K562 (cell line): ENCODE data around the gene JPH3. TPM values are rescaled to one million over a fixed set of nuclear protein-coding genes. Genes with fewer than 3 reads are reported as not detected.

Source experiments
- ATAC-seq: fragments of 200-7000 bp; cut with Tn5 transposase; 3 replicates; pipeline ENCODE4 v1.9.1; 2020; ENCODE audit warnings: moderate library complexity
- BruUV-seq: library from RNA; stranded (reverse); fragments of 400-500 nt; replicated peaks from 2 replicates; lab custom pipeline; 2021; lab: Mats Ljungman, UMichigan
- CTCF ChIA-PET: fragments of 300-600 bp; formaldehyde crosslinking; extraction: SDS; loops from one replicate; lab custom pipeline; 2021; ENCODE audit warnings: low intra/inter-chr PET ratio; lab: Yijun Ruan, JAX
- POLR2A ChIA-PET: fragments of 300-600, 350-650 bp; sonication (Branson Sonifier 250); formaldehyde crosslinking; extraction: SDS; loops from one replicate; lab custom pipeline; 2021; ENCODE audit warnings: antibody characterized with exemption, inconsistent platforms; lab: Yijun Ruan, JAX
- DNase-seq, 4 experiments: peaks; one replicate each; pipeline versions ENCODE4 v3.0.0 to v3.0.0-alpha.2; 2011 to 2018; ENCODE audit warnings: low spot score in 3 of 4, mixed read lengths in 3 of 4; ENCODE audit errors: extremely low read depth in 1 of 4
- FAIRE-seq: peaks from 2 replicates; lab custom pipeline; 2011; peaks lifted over from hg19 to GRCh38; lab: Jason Lieb, UNC
- H2AFZ ChIP-seq: 2 replicates; pipeline ENCODE4 v1.6.0; 2011; ENCODE audit warnings: low read depth, low read length, control low read depth, inconsistent platforms
- H3K27ac ChIP-seq: fragments of 200-600 bp; 3 replicates; pipeline ENCODE4 v1.8.0; 2011; ENCODE audit warnings: low read depth, mild to moderate bottlenecking, control low read depth, inconsistent platforms, low read length, moderate library complexity, mixed read lengths; ENCODE audit errors: extremely low read depth
- H3K27me3 ChIP-seq, 2 experiments: fragments of 300-600 bp in 1 of 2; 2 replicates in 1 of 2; 3 replicates in 1 of 2; pipeline versions ENCODE4 v1.6.0 to v1.8.0; 2011; ENCODE audit warnings: inconsistent platforms in 2 of 2, low read length in 2 of 2, mild to moderate bottlenecking in 1 of 2, mixed read lengths in 1 of 2, moderate library complexity in 1 of 2; ENCODE audit not compliant: control insufficient read depth in 2 of 2, insufficient read depth in 2 of 2
- H3K36me3 ChIP-seq: fragments of 300-600 bp; 3 replicates; pipeline ENCODE4 v1.8.0; 2011; ENCODE audit warnings: mild to moderate bottlenecking, low read length, inconsistent platforms; ENCODE audit not compliant: control insufficient read depth, insufficient read depth
- H3K4me1 ChIP-seq, 2 experiments: fragments of 200-600 bp in 1 of 2; replicated peaks in 1 of 2; 2 replicates in 1 of 2; 3 replicates in 1 of 2; pipeline versions ENCODE4 v1.5.1 to v1.8.0; 2011; ENCODE audit warnings: inconsistent platforms in 2 of 2, low read length in 2 of 2, mild to moderate bottlenecking in 1 of 2, mixed read lengths in 1 of 2, moderate library complexity in 1 of 2; ENCODE audit not compliant: control insufficient read depth in 2 of 2, insufficient read depth in 2 of 2
- H3K4me2 ChIP-seq: 2 replicates; pipeline ENCODE4 v1.6.1; 2011; ENCODE audit warnings: low read length, control low read depth, inconsistent platforms, mixed read lengths; ENCODE audit not compliant: insufficient read depth
- H3K4me3 ChIP-seq: fragments of 200-600 bp; sonication (generic), shearing (Covaris generic); 2 replicates; pipeline ENCODE4 v1.5.1; 2016; ENCODE audit warnings: control low read depth, inconsistent platforms
- H3K79me2 ChIP-seq: fragments of 200-600 bp; 3 replicates; pipeline ENCODE4 v1.8.0; 2011; ENCODE audit warnings: low read length, inconsistent platforms; ENCODE audit not compliant: control insufficient read depth, insufficient read depth
- H3K9ac ChIP-seq, 2 experiments: 2 replicates each; pipeline versions ENCODE4 v1.6.0 to v1.6.1; 2011; ENCODE audit warnings: low read depth in 2 of 2, low read length in 2 of 2, control low read depth in 1 of 2, inconsistent platforms in 1 of 2, mild to moderate bottlenecking in 1 of 2, mixed read lengths in 1 of 2; ENCODE audit not compliant: insufficient read depth in 1 of 2
- H3K9me1 ChIP-seq: one replicate; pipeline ENCODE4 v1.6.0; 2011; ENCODE audit warnings: inconsistent platforms, mild to moderate bottlenecking, low read length, moderate library complexity; ENCODE audit not compliant: control insufficient read depth, insufficient read depth
- H3K9me3 ChIP-seq: replicated peaks from 2 replicates; pipeline ENCODE4 v1.5.1; 2011; ENCODE audit warnings: low read depth, low read length, inconsistent platforms; ENCODE audit not compliant: control insufficient read depth, insufficient read depth
- H4K20me1 ChIP-seq: replicated peaks from 2 replicates; pipeline ENCODE4 v1.6.1; 2011; ENCODE audit warnings: low read length, inconsistent platforms, mixed read lengths; ENCODE audit not compliant: control insufficient read depth, insufficient read depth
- ATF2 ChIP-seq: sonication (generic); formaldehyde crosslinking; IDR thresholded peaks from 2 replicates; pipeline ENCODE4 v1.8.1; 2022; ENCODE audit warnings: missing genetic modification reagents
- BCL6 ChIP-seq: fragments of 250-450 bp; sonication (Bioruptor Pico); IDR thresholded peaks from 2 replicates; pipeline ENCODE4 v1.4.0; 2020
- BRCA1 ChIP-seq, 2 experiments: fragments of 450-650 bp in 1 of 2; sonication (generic) in 1 of 2; formaldehyde crosslinking in 1 of 2; IDR thresholded peaks; 2 replicates each; pipeline versions ENCODE4 v1.5.0 to v1.6.1; 2017 to 2020; ENCODE audit warnings: mild to moderate bottlenecking in 1 of 2, missing genetic modification reagents in 1 of 2
- CEBPG ChIP-seq, 3 experiments: fragments of 200-800 bp in 1 of 3; sonication (Bioruptor generic) in 1 of 3; sonication (generic) in 1 of 3; formaldehyde crosslinking in 1 of 3; IDR thresholded peaks in 2 of 3; conservative IDR thresholded peaks in 1 of 3; 2 replicates each; pipeline versions ENCODE4 v1.6.1 to v1.8.0; 2016 to 2022; ENCODE audit warnings: missing compliant biosample characterization in 2 of 3, missing genetic modification characterization in 2 of 3, mild to moderate bottlenecking in 1 of 3, missing genetic modification reagents in 1 of 3
- ESRRB ChIP-seq: fragments of 250-450 bp; sonication (Bioruptor Pico); IDR thresholded peaks from 2 replicates; pipeline ENCODE4 v1.5.0; 2020; ENCODE audit warnings: mild to moderate bottlenecking, moderate library complexity, borderline replicate concordance
- KHSRP ChIP-seq: fragments of 450-650 bp; IDR thresholded peaks from 2 replicates; pipeline ENCODE4 v1.6.1; 2017
- LCOR ChIP-seq: sonication (generic); formaldehyde crosslinking; IDR thresholded peaks from 2 replicates; pipeline ENCODE4 v1.8.0; 2022; ENCODE audit warnings: mild to moderate bottlenecking, missing genetic modification reagents
- NCOA6 ChIP-seq: fragments of 450-650 bp; IDR thresholded peaks from 2 replicates; pipeline ENCODE4 v1.6.1; 2017; ENCODE audit warnings: mild to moderate bottlenecking
- TAF15 ChIP-seq: fragments of 200-400 bp; formaldehyde crosslinking; IDR thresholded peaks from 2 replicates; pipeline ENCODE4 v1.6.1; 2017; ENCODE audit warnings: mild to moderate bottlenecking, low read depth, low read length, moderate library complexity
- ZC3H8 ChIP-seq: fragments of 450-650 bp; IDR thresholded peaks from 2 replicates; pipeline ENCODE4 v1.6.1; 2017
- ZKSCAN3 ChIP-seq: fragments of 250-450 bp; sonication (Bioruptor Pico); IDR thresholded peaks from 2 replicates; pipeline ENCODE4 v1.4.0; 2020
- ZMIZ1 ChIP-seq, 2 experiments: fragments of 150-350 bp in 1 of 2; IDR thresholded peaks; 2 replicates each; pipeline ENCODE4 v1.6.1; 2012 to 2016; ENCODE audit warnings: low read depth in 2 of 2, low read length in 2 of 2, mild to moderate bottlenecking in 1 of 2, moderate library complexity in 1 of 2
- ZNF224 ChIP-seq: sonication (generic); formaldehyde crosslinking; IDR thresholded peaks from 2 replicates; pipeline ENCODE4 v1.8.0; 2022; ENCODE audit warnings: mild to moderate bottlenecking, missing genetic modification reagents
- WGBS: fragments of 100-300 bp; shearing (Covaris generic); methylation state at CpG from one replicate; pipeline ENCODE4 v1.1.6; 2016; ENCODE audit warnings: low coverage, mixed read lengths; ENCODE audit not compliant: insufficient coverage; ENCODE audit errors: missing lambda C conversion rate; 5-methylcytosine and 5-hydroxymethylcytosine counted together
- in situ Hi-C: fragments of 300-500 bp; cut with MboI; formaldehyde crosslinking; loops from 4 replicates; pipeline ENCODE4 v1.15.0; 2018; ENCODE audit warnings: inconsistent platforms, mixed read lengths
- intact Hi-C: fragments of 100-400 bp; cut with micrococcal nuclease; formaldehyde crosslinking; loops from 2 replicates; pipeline ENCODE4 v1.14.2; 2022
- polyA plus RNA-seq, 8 experiments: library from polyadenylated mRNA; depleted of rRNA in 4 of 8; stranded (reverse) in 5 of 8; unstranded in 3 of 8; fragments of >200 nt; fragmentation: Nextera tagmentation in 2 of 8; fragmentation: Illumina TruSeq in 1 of 8; extraction: Ambion mirVana in 2 of 8; extraction: Trizol in 1 of 8; gene quantifications; 2 replicates each; pipeline versions ENCODE4 v1.2.1 to v1.2.3, GENCODE V29; 2011 to 2014; ENCODE audit warnings: inconsistent platforms in 1 of 8, missing spikeins in 1 of 8
- total RNA-seq, 7 experiments: library from RNA; depleted of rRNA in 6 of 7; stranded (reverse); fragments of >200 nt in 6 of 7; fragmentation: Illumina TruSeq in 2 of 7; extraction: Trizol in 2 of 7; gene quantifications; 2 replicates each; pipeline versions ENCODE4 v1.2.1 to v1.2.3, GENCODE V29; 2011 to 2021; ENCODE audit warnings: low replicate concordance in 1 of 7

Gene JPH3
- total and polyA plus RNA-seq, 9 of the 15 experiments (the other 6 are each of a cell fraction or from before 2014, with no cell fraction given) = 0.01 TPM; not detected in 8

GRCh38 chr16:87600246-87600645 is 2.1 kb upstream of the JPH3 start (continued):
- TF ChIP-seq ZMIZ1 (IDR thresholded peaks at IDR 0.05; ENCODE audit: low read depth in 2 of 2, low read length in 2 of 2) (no peak), ATF2 (CRISPR knock-in tag) (no peak)

- CTCF ChIA-PET = no interaction called here
- 0 out of 2 replicates have a peak, but pooled peaks cover 8% of the 10 kb centered on the region for H4K20me1 ChIP-seq
- intact Hi-C loops = no loop called here
- peaks cover 0 to 17% of the 10 kb centered on the region in 2 experiments; a peak in 2 of 5 replicates for H3K4me1 ChIP-seq
- TF ChIP-seq BCL6 (CRISPR knock-in tag) = no peak
- TF ChIP-seq ZNF224 (CRISPR knock-in tag) = no peak
- TF ChIP-seq BRCA1 (IDR thresholded peaks at IDR 0.05) = no peak
- TF ChIP-seq BRCA1 (CRISPR knock-in tag; IDR thresholded peaks at IDR 0.05) = no peak
- no peak for TF ChIP-seq LCOR (CRISPR knock-in tag)
- no peak for TF ChIP-seq NCOA6
- TF ChIP-seq ZKSCAN3 (CRISPR knock-in tag) = no peak
- no peak for TF ChIP-seq CEBPG (CRISPR knock-in tag; IDR thresholded peaks at IDR 0.05)
- no peak for TF ChIP-seq CEBPG (tag; conservative IDR thresholded peaks at IDR 0.05 in 1 of 2, IDR thresholded peaks at IDR 0.05 in 1 of 2)
- TF ChIP-seq ESRRB (CRISPR knock-in tag) = no peak
- TF ChIP-seq KHSRP = no peak
- no peak for TF ChIP-seq TAF15
- TF ChIP-seq ZC3H8 = no peak
- no peak overlapping the region for H2AFZ ChIP-seq
- ATAC-seq (no peak), DNase-seq (no peak), FAIRE-seq (no peak)
- no TSS peak for BruUV-seq
- WGBS = 11% methylated on average over 22 of the region's 32 CpGs
- H3K9me1 ChIP-seq = no peaks in the 10 kb centered on the region
- no peak overlapping the region for H3K27ac ChIP-seq
- no peaks in the 10 kb centered on the region for H3K79me2 ChIP-seq
- H3K27me3 ChIP-seq = peaks cover 34 to 64% of the 10 kb centered on the region in 2 experiments; a peak in 4 of 5 replicates
- H3K9me3 ChIP-seq = no peaks in the 10 kb centered on the region
- H3K4me2 ChIP-seq = no peak overlapping the region
- POLR2A ChIA-PET = interaction anchor here (0.6 kb wide), 1 partner anchor 17 kb away, joined by 6 read pairs; no protein-coding TSS in a partner anchor
- in situ Hi-C loops = no loop called here
- H3K4me3 ChIP-seq = no peak overlapping the region
- no peak overlapping the region for H3K9ac ChIP-seq
- H3K36me3 ChIP-seq = no peaks in the 10 kb centered on the region
Measured at GRCh38 chr16:87601401-87601981, 817 bp upstream of the JPH3 start.
